GM19240 (cell line): ENCODE data around the gene ZNF384.

Experiments
- DNase-seq: peaks from one replicate; pipeline ENCODE4 v3.0.0; 2011; ENCODE audit warnings: low spot score; ENCODE audit not compliant: insufficient read length

The ZNF384 gene

DNA sequence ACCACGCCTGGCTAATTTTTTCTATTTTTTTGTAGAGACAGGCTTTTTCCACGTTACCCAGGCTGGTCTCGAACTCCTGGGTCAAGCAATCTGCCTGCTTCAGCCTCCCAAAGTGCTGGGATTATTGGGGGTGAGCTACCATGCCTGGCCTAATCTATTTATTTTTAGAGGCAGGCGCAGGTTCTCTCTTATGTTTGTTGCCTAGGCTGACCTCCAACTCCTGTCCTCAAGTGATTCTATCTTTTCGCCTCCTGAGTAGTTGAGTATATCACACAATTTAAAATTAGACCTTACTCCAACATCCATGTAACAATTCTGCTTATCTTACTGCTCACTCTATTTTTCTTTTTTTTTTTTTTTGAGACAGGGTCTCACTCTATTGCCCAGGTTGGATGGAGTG is 35.2 kb downstream of the ZNF384 start:
- DNase-seq: no peak

DNA sequence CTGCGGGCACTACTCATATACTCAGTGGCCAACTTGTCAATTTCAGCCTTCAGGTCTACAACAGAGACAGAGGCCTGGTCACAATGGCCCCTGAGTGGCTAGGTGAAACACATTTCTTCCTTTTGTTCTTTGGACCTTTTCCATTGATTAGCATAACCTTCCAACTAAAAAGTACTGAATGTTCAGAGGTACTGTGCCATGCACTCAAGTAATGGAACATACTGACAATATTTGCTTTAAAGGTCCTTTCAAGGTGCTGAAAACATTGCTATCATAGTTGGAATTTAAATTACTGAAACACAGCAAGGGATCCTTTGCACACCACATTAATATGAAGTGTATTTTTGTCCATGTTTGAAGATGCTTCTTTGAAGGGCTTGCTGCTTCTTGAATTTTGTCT is 35.8 kb downstream of the ZNF384 start:
- DNase-seq: no peak

DNA sequence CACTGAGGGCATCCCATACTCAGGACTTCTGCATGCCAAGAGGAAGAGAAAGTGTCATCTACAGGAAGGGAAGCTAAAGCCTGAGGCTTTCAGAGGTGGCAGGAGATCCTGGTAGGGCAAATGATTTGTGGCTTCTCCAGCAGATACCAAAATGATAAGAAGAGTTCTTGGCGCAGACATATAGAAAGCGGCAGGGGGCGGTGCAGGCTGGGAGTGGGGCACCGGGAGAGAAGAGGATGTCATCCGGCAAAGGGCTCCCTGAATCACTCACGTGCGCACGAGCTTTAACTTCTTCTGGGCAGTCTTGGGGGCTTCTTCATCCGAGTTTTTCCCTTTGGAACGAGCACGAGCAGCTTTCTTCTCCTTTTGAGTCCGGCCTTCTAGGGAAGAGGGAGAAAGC is 36.8 kb downstream of the ZNF384 start:
- DNase-seq: no peak

DNA sequence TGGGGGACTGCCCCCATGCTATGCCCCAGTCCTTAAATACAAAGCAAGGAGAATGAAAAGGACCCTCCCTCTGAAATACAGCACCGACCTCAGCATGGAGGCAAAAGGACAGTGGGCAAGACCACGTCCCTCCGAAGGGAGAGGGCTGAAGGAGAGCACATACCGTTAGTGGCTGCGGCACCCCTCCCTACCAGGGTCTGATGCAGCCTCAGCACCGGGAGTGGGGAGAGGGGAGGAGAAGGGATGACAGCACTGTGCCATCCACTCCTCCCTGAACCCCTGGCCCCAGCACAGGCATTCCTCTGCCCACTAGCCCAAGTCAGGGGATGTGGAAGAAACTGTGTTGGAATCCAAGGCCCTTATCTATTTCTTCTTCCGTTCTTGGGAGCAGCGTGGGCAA is 38.3 kb downstream of the ZNF384 start:
- DNase-seq: no peak

DNA sequence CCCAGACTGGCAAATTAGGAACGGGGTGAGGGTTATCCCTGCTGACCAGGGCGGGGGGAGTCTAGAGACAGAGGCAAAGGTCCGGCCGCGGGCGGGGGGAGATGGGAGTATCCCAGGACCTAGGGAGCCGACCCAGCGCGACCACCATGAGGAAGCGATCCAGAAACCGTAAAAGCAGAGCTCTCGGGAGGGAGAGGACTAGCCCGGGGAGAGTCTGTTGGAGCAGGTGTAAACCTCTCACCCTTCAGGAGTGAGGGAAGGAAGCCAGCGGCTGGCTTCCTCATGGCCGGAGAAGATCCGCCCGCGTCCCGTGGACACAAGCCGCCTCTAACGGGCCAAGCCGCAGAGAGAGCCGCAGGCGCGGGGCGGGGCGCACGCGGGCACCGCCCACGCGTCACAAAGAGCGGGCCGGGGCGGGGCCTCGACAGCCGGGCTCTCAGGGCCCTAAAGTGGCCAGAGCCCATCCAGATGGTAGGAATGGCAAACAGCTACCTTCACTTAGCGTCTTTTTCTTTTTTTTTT is 42.0 kb downstream of the ZNF384 start, which contains the start of gene ACRBP:
ACRBP (minus strand) TSS at position 350 of the 522 bp plus-strand sequence; CDS start at position 284, 66 bp downstream.
- DNase-seq: no peak

DNA sequence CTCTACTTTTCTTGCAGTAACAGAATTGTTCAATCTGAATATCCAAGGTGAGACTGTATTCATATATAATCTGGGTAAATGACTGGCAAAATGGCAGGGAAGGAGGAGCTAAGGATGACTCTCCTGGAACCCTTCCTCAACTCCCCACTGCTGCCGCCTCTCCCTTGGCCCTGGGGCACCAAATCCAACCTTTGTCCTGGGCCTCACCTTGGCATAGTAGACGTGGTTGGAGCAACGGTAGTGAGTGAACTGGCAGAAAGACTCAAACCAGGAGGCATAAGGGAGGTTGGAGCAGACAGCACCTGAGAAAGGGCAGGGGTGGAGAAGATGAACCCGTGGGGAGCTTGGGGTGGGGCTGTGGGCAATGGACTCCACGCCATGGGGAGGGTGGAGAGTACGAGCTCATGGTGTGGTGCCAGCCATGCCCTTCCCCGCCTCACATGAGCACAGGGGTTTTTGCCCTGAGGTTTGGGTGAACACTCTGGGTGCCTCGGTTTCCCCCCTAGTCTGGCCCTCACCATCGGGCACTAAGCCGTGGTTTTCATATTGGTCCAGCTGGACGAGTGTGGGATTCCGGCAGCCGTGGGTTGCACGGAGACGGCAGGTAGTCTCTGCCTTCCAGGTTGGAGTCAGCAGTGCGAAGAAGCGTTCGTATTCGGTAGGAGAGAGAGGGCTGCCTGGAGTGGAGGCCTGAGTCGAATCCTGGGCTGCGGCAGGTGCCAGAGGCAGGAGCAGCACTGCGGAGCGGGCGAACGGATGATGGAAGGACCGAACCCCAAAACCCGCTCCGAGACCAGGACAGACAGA is 42.7 kb downstream of the ZNF384 start:
- no peak for DNase-seq

DNA sequence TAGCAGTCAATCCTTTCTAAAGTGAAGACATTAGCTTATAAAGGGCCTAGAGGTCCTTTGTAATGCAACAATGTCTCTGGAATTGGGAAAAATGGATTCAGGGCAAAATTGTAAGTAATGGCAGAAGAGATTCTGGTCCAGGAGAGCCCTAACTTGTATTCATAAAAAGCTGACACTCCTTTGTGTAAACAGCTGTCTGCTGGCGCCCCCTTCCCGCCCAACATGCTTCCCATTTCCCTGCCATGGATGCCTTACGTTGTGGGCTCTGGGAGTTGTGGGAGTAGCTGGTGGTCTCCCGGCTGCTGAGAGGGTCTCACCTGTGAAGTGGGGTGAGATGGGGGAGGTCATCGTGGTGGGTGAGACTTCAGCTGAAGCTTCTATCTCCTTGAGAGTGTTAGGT is 44.3 kb downstream of the ZNF384 start:
- no peak for DNase-seq

DNA sequence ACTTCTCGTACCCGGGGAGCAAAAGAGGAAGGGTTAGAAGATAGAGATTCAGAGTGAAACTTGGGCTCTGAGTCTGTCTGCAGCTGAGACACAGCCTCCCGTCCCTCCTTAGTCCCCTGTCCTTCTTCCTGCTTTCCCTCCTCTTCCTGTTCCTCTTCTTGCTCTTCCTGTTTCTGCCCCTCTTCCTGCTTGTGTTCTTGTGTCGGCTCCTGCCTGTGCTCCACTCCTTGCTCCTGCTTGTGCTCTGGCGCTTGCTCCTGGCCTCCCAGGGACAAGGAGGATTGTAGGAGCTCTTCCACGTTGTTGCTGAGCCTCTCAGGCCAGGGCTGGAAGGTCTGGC is 44.9 kb downstream of the ZNF384 start:
- DNase-seq: no peak

DNA sequence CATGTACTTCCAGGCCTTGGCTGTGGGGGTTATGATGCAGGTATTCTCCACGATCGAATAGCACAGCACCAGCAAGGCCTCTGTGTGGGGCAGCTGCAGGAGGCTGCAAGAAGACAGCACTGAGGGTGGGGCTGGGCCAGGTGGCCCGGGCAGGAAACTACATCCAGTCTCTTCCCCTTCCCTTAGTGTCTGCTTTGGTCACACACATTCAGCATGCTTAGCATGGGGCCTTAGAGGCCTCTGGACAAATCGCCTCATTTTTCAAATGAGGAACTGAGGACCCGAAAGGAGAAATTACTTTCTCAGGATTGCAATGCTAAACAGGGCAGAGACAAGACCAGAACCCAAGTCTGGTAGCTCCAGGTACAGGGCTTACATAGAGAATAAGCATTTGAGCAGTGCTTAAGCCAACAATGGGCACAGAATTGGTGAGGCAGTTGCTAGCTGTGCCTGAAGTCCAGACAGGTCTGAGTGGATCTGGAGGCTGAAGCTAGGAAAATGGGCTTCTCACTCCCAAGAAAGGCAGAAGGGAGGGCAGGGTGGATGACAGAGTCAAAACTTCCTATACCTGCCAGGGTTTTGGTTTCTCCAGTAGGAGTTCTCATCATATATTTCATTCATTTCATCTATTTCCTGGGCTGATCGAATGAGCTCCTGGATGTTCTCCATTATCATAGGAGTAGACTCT is 45.5 kb downstream of the ZNF384 start:
- no peak for DNase-seq

DNA sequence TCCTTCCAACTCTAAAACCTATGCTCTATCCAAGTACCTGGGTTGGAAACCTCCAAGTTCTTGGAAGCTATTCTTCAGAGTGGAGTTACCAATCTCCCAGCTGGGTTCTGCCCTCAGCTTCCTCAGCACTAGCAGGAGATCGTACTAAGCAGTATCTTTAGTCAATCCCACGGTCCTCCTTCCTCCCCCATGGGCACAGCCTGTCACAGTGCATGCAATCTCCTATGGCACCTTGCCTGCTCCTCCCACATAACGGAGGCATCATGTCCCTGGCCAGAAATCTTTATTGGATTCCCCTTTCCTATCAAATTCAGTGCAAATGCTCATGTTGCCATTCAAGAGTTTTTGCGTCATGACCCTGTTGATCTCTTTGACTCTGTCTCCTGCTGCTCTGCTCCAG is 48.0 kb downstream of the ZNF384 start:
- no peak for DNase-seq

DNA sequence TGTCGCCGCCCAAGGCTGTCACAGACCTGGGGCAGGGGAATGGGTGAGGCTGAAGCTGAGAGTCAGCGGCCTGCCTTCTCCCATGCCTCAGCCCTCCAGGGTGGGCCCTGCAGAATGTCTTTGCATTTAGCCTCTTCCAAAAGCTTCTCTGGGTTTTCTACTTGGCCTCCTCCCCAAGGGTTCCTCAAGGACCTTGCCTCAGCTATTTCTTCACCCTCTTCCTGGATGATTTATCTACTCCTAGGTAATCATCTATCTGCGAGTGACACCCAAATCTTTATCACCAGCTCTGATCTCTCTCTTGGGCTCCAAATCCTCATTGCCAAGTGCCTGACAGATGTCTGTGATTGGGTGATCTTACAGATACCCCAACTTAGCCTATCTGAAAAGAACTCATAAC is 48.7 kb downstream of the ZNF384 start:
- DNase-seq: no peak

DNA sequence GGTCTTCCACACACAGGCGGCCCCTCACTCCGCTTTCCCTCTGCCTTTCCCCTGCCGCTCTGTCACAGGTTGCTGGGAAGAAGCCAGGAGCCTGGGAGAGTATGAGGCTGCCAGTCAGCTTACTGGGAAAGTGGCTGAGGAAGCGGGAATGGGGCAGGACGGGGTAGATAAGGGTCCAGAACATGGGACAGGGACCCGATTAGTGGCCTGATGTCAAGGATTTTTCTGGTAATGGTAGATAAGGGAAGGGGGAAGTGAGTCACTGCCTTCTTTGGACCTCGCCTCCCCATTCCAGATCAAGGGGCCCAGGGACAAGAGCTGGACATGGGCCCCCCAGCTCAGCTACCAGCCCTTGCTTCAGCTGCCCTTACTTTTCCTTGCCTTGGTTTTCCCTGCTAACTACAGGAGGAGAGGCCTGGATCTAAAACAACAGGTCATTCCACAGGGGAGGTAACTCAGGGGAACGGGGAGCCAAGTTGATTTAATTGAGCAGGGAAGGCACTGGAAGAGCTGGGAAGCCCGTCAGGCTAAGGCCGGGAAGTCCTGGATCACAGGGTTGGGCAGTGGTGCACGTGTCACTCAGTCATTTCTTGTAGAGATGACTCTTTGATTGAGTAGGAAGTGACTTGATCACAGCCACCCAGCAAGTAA is 49.9 kb downstream of the ZNF384 start:
- no peak for DNase-seq

DNA sequence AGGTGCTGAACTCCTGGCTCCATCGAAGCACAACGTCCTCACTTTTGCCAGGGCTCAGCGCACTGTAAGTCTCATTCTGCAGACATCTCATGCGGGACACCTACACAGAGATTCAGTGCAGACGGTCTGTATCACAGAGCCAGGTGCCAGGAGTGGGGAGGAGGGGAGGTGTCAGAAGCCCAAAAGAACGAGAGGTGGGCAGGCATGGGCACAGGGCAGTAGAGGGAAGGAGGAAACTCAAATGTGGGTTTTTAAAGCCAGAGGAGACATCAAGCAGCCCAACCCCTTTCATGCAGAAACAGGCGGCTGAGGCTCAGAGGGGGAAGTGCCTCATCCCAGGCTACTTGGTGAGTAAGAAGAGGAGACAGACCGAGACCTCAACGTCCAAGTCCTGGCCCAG is 50.9 kb downstream of the ZNF384 start:
- DNase-seq: no peak

DNA sequence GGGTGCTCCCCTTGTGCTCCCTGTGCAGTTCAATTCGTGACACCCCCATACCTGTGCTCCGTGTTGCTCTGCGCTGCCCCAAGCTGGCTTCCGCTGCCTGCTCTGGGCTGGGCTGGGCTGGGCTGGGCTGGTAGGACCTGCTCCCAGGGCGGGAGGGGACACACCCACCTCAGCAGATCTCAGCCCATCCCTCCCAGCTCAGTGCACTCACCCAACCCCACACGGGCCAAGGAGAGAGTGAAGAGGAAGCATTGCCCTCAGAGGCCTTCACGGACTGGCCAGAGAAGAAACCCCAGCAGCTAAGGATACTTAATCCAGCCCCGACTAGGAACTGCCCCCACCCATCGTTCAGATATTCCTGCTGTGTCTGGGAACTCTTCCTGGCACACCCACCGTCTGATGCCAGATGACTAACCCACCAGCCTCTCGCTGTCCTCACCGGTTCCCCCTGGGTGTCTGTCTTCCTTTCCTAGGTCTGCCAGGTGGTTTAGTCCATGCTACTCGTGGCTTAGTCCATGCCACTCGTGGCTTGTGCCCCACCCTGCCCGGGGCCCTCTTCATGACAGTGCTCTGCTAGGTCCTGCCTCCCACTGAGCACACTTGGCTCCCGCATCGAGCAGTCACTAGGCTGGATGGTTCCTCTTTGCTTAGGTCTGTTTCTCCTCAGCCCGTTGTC is 53.2 kb downstream of the ZNF384 start, which contains the start of gene LPAR5:
LPAR5 (minus strand) TSS at position 104 of the 676 bp plus-strand sequence. CDS start 14,711 bp downstream, outside the sequence.
- DNase-seq: no peak

DNA sequence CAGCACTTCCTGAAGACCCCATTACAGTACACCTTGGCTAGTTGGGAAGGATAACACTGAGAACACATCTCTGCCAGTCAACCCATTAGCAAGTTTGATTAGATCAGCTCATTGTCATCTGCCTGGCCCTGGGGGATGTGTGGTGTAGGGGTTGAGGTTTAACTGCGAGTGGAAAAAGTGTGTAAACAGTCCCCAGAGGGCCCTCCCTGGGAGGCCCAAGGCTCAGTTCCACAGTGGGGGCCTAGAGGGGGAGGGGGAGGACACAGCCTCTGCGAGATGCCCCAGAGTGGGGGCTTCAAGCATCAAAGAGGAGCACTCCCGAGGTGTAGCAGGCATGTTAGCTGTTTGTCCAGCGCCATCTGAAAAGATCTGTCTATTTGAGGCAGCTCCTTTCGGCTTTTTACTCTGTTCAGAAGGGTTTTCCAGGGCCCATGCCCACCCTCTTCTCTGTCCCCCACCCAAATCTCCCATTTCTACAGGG is 53.8 kb downstream of the ZNF384 start:
- no peak for DNase-seq

DNA sequence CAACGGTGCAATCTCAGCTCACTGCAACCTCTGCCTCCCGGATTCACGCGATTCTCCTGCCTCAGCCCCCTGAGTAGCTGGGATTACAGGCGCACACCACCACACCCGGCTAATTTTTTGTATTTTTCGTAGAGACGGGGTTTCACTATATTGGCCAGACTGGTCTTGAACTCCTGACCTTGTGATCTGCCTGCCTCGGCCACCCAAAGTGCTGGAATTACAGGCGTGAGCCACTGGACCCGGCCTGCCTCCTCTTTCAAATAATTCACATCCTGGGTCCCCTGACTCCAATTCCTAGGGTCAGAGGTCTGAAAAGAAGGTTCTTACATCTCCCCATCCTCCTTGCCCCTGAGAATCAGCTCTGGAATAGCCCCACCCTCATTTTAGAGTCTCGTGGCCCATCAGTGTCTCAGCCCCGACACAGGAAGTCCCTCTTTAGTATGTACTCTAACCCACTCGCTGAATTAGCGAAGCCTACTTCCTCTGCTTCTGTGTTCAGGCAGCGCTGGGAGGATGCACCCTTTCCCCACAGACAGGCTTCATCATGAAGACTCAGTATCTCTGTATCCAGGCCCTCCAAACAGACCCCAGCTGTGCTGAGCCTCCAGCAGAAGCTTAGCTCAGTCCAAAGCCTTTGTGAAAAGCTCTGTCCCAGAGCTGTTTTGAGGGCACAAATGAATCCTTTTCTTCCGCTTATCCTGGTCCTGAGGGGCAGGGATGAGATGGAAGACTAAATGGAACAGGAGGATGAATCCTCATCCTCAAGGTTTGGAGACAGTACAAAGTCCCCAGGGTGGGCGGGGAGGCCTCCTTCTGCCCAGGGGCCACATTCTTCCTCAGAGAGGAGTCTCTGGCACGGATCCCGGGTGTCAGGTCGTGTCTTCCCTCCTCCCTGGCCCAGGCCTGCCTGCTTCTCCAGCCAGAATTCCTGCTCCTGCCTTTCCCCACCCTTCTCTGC is 56.9 kb downstream of the ZNF384 start:
- peak; percentile 58 for DNase-seq

DNA sequence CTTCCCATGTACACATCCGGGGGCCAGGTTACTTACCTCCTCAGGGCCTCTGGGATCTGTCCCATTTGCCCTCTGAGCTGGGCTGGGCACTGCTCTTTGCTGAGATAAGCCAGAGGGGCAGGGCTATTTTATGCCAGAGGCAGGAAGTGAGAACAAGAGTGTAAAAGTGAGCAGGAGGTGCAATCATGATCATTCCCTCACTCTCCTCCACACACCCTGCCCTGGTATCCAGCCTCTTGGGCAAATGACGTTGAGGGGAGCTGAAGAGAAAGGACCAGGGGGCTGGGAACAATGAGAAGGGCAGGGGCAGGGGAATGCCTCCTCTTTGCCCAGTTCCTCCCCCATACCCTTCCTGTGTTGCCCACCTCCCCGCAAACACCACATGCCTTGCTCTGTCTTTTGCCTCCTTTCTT is 57.6 kb downstream of the ZNF384 start:
- no peak for DNase-seq

DNA sequence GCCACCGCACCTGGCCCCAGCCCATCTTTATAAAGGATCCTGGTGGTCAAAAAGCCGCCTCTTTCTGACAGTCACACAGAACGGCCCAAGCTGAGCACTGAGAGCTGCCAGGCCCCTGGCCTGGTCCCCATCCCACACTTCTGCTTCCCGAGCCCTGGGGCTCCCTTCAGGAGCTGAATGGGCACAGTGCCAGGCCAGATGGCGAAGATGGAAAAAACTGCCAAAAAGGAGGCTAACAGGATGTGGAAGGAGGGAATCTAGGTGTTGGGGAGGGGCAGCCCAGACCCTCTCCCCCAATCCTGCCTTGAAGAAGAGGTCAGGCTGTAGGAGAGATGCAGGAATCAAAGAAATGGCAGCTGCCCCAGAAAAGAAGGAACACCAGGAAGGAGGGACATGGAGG is 58.4 kb downstream of the ZNF384 start:
- DNase-seq: no peak

DNA sequence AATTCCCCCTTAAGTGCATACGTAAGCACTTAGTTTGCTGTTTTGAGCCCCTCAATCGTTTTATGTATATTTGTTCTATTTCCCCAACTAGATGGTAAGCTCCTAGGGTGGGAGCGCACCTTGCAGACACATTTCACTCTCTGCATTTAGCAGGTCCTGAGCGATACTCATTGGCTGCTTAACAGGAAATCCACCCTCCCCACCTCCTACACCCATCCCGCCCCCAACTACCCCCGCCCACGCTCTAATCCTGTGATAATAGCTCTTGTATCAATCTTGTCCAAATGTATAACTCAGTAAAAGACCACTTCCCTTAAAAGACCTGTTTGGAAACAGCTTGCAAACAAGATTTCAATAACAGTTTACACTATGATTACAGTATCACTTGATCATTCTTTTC is 61.6 kb downstream of the ZNF384 start:
- no peak for DNase-seq

DNA sequence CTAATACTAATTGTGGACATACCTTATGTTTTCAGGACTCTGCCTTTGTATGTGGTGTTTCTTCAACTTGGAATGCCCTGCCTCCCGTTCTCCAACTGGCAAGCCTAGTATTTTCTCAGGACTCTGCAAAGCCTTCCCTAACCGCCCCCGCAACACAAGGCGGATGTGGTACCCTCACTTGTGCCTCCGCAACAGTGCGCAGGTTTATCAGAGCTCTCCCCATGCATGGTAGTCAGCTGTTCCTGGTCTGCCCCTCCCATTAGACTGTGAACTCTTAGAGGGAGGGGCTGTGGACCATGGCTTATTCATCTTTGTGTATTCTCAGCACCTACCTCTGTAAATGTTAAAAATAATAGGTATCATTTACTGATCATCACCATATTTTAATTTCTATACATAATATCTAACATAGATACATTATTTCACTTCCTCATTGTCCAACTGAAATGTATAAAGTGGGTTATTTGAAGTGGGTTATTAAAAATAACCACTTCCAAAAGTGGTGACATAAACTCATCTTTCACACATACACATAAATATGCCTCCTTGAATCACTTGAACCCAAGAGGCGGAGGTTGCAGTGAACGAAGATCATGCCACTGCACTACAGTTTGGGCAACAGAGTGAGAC is 62.4 kb downstream of the ZNF384 start:
- no peak for DNase-seq
